GM18870 (cell line): ENCODE data around the gene ZNF789.
A peak's percentile ranks its signal among the peaks of the same experiment; 100 is the strongest.
"Not testable (repeated sequence)": the region's sequence is repeated elsewhere in the genome, so short reads cannot be mapped to it uniquely, and the experiment has no call there.

Experiments
- ATAC-seq: cut with Tn5 transposase; IDR thresholded peaks from one replicate; pipeline ENCODE4 v1.9.1; 2021; ENCODE audit warnings: moderate library complexity; ENCODE audit not compliant: unreplicated experiment

ZNF789 gene

DNA sequence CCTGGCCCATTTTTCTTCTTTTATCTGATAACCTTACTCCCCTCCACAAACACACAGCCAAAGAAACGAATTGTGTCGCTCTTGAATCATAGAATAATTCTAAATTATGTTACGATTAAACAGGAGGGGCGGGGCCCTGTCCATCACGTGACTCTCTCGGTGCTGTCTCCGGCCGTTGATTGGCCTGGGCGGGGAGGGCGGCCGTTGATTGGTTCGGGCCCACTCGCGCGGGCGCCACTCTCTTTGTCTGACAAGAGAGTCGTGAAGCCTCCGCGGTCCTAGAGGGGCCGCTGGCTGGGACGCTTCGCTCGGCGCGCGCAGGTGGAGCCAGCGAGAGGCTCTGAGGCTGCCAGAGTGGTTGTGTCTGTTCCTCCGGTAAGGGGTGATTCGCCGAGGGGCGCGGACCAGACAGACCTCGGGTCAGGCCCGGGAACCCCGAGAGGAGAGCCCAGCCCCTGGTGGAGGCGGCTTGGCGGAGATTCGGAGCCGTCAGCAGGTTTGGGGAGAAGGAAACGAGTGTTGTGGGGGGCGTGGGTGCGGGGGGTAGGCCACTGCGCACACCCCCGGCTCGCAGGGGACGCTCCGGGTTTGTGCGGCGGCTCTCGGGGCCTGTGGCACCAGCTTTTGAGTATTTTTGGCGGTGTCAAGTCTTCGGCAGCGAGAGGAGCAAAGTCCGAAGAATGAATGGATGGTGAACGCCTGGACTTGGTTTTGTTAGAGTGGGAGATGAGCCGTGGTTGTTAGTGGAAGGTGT lies at the start of gene ZNF789:
Gene ZNF789, plus strand, starts transcription at position 330 of the 754 bp plus-strand sequence. CDS start 3,567 bp downstream, outside the sequence.
- peak; percentile 56 for ATAC-seq

DNA sequence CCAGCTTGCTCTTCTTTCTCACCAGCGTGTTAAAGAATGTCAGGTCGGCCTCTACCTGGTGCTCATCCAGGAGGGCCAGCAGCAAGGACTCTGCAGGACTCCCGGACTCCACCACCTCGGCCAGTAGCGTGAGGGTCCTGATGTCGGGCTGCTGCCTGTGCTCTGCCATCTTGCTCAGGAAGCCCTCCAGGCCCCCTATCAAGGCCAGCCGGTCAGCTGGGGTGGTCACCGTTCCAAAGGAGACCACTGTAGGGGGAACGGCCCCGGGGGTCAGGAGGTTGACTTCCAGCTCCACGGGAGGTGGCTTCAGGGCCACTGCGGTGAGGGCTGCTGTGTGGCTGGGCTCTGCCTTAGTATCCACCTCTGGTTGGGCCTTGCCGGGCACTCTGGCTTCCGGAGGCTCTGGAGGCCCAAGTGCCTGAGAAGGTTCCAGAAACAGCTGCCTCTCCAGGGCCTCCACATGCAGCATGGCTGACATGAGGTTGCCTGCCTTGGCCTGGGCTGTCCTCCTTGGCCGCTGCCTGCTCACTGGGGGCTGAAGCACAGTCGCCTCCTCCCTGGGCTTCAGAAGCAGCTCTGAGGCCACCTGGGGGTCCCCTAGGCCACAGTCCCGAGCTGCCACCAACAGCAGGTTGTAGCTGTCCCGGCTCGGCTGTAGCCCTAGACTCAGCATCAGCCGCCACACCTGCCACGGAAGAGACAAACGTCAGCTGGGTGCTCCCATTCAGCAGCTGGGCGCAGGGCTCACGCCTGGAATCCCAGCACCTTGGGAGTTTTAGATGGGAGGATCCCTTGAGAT lies 47.6 kb upstream of the ZNF789 start:
- no peak for ATAC-seq

DNA sequence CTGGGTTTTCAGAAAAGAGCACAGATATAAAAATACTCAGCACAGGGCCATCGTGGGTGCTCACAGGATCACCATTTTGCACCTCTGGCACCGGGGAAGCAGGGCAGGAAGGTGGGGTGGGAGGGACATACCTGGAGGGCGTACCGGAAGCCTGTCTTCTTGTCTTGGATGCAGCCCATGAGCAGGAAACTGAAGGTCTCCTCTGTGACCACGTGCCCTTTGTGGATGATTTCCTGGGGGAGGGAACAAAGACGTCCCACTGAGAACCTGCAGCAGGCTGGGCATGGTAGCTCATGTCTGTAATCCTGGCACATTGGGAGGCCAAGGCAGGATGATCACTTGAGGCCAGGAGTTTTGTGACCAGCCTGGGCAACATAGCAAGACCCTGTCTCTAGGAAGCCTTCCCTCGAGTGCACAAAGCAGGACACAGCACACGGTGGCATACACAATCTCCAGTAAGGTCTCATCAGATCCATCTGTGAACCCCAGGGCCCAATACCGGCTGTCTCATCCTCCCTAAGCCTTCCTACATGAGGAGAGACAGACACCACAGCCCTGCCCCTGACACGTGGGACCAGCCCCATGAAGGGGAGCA lies 43.6 kb upstream of the ZNF789 start:
- ATAC-seq, result no peak

DNA sequence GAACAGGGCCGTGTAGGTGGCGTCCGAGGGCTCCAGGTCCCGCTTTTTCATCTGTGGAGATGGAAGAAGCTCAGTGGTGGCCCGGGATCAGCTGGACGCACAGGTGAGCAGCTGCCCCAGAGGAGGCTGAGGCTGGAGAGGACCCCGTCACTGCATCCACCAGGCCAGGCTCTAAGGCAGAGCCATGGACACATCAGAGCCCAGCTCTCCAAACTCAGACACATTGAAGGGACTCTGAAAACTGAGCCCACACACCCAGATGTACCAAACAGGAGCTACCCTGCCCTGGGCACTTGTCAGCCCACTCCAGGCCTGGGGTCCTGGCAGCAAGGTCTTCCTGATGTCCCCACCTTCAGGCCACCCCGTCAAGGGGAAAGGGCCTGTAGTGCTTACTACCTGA lies 42.9 kb upstream of the ZNF789 start:
- no peak for ATAC-seq

DNA sequence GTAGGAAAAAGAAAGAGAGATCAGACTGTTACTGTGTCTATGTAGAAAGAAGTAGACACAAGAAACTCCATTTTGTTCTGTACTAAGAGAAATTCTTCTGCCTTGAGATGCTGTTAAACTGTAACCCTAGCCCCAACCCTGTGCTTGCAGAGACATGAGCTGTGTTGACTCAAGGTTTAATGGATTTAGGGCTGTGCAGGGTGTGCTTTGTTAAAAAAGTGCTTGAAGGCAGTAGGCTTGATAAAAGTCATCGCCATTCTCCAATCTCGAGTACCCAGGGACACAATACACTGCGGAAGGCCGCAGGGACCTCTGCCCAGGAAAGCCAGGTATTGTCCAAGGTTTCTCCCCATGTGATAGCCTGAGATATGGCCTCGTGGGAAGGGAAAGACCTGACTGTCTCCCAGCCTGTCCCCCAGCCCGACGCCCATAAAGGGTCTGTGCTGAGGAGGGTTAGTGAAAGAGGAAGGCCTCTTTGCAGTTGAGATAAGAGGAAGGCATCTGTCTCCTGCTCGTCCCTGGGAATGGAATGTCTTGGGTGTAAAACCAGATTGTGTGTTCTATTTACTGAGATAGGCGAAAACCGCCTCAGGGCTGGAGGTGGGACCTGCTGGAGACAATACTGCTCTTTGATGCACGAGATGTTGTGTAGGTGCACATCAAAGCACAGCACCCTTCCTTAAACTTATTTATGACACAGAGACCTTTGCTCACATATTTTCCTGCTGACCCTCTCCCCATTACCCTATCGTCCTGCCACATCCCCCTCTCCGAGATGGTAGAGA lies 40.7 kb upstream of the ZNF789 start:
- ATAC-seq, result not testable (repeated sequence)

DNA sequence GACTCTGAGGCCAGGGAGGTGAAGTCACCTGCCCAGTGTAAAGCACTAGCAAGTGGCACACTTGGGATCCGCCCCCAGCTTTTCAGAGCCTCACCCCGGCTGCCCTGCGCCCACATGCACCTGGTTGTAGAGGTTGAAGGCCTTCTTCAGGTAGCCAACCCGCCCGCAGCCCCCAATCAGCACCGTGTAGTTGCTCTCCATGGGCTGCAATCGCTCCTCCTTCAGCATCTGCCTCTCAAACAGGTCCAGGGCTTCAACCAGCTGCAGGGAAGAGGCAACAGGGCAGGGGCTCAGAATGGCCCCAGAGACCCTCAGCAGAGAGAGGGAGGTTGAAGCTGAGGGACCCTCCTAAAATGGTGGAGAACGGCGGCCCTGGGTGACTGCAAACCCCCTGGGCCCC lies 39.5 kb upstream of the ZNF789 start:
- ATAC-seq, result no peak

DNA sequence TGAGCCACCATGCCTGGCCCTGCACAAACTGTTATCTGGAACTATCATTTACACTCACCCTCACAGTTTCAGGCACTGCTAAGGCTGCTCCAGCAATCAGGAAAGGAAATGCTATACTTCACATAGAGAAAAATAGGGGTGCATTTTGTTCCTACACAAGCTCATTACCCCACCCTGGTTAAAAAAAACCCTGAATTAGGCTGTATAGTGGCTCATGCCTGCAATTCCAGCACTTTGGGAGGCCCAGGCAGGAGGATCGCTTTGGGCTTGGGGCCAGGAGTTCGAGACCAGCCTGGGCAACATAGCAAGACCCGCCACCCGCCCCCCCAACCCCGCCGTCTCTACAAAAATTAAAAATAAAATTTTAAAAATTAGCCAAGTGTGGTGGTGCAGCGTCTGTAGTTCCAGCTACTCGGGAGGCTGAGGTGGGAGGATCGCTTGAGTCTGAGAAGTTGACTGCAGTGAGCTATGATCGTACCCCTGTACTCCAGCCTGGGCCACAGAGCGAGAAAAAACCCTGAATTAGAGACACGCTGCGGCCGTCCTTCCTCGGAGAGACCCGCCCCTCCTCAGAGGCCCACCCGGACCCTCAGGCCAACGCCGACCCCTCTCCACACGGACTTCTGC lies 34.6 kb upstream of the ZNF789 start:
- ATAC-seq, result no peak

DNA sequence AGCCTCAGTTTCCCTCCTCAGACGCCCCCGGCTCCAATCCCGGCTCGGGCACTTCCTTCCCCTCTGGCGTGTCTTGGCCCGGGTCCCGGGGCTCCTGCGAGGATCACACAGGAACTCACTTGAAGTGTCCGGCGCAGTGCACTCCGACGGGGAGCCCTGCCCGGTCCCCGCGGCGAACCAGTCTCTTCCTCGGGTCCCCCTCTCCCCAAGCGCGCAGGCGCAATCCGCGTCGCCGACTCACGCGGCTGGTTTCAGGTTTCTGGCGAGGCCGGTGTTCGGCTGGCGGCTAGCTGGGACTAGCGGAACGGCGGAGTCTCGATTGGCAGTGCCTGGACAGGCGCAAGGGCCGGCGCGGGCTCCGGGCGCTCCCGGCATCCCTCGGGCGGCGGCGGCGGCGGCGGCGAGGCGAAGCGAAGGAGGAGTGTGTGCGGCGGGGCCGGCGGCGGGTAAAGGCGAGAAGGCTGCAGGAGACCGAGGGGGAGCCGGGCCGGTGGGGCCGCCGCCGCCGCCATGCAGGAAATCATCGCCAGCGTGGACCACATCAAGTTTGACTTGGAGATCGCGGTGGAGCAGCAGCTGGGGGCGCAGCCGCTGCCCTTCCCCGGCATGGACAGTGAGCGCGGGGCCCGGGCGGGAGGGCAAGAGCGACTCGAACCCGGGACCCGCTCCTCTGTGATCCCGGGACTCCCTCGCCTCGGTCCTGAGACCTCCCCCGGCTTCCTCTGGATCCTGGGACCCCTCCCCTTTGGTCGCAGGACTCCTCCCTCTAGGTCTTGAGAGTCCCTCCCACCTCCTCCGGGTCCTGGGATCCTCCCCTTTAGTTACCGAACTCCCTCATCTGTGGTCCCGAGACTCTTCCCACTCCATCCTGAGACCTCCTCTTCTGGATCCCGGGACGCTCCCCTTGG lies 33.9 kb upstream of the ZNF789 start, which contains the start of the genes CPSF4 and PTCD1:
Gene CPSF4, plus strand, starts transcription at position 371 of the 908 bp plus-strand sequence. Its CDS starts 140 bp downstream, at position 511.
Gene PTCD1, minus strand, starts transcription at position 226 of the 908 bp plus-strand sequence. CDS start 3,556 bp downstream, outside the sequence.
- ATAC-seq, result peak; percentile 81

DNA sequence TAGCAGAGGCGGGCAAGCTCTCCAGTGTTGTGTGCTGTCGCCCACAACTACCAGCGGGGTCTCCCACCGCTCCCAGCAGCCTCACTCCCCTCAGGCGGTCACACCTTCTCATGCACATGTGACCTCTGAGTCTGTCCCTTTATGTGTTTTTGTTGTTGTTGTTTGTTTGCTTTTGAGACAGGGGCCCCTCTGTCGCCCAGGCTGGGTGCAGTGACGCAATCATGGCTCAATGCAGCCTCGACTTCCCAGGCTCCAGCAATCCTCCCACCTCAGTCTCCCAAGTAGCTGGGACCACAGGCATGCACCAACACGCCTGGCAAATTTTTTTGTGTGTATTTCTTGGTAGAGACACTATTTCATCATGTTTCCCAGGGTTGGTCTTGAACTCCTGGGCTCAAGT lies 32.5 kb upstream of the ZNF789 start:
- ATAC-seq, result no peak

DNA sequence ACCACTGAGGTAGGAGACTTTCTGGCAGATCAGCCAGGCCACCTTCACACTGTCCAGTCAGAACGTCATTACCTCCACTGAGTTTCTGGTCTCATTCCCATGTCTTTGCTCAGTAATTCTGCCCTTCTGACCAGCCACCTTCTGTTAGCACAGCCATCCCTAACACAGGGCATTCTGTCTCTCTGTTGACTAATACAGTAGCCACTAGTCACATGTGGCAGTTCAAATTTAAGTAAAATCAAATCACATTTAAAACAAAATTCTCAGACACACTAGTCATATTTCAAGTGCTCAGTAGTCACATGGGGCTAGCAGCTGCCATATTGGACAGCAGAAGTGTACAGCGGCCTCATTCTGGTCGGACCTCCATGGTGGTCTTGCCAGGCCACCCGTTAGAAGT lies 26.6 kb upstream of the ZNF789 start:
- no peak for ATAC-seq

DNA sequence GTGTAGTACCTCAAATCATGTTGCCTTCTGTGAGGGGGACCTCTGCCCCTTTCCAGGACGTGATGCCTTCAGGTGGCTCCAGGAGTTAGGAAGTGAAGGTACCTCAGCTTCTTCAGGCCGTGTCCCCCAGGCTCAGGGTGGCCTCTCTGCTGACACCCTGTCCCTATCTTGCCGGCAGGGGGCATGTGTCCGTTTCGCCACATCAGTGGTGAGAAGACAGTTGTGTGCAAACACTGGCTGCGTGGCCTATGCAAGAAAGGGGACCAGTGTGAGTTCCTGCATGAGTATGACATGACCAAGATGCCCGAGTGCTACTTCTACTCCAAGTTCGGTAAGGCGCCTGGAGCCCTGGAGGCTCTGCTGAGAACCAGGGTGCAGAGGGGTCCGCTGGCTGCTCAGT lies 24.7 kb upstream of the ZNF789 start:
- ATAC-seq, result no peak

DNA sequence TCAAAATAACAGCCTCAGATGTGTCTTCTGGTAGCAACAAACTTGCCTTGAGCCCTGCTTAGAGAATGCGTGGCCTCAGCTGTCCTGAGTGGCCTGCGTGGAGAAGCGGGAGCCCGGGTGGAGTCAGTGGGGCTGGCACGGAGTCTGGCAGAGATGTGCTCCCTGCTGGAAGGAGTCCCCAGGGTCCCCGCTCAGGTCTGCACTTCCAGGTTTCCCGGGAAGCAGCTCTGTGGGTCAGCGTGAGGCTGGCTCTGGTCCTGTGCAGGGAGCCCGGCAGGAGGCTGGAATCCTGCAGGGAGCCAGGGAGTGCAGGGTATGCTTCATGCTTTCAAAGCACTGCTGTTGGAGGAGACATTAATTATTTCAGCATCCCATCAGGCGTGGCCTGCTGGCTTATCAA lies 23.8 kb upstream of the ZNF789 start:
- ATAC-seq, result no peak

DNA sequence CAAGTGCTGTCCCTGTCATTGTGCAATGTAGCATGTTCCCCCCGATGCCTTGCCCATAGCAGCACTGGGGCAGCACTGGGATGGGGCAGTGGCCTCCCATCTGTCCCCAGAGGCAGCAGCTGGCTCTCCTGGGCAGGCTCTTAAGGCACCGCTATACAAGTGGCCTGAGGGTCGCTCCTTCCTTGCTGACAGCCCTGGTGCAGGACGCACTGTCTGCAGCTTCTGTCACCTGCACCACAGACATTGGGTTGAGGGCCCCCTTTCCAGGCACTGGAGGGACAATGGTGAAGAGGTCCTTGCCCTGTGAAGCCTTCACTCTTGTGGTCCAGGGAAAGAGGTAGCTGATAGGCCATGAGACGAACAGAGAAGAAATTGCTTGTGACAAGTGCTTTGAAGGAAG lies 23.4 kb upstream of the ZNF789 start:
- ATAC-seq, result no peak

DNA sequence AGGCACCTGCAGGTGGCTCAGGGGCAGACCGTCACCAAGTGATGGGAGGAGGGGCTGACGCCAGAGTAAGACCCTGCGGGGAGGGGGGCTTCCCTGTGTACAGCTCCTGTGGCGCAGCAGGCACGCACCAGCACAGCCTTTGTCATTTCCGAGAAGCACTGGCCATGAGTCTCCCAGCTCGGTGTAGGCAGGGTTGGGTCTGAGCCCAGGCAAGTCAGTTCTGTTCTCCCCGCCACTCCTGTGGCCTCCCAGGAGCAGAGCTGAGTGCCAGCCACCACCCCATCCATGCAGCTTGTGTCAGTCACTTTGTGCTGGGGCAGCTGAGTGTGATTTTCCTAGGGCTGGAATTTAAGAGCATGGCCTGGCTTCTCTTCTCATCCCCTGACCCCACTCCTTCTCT lies 20.8 kb upstream of the ZNF789 start:
- ATAC-seq, result no peak

DNA sequence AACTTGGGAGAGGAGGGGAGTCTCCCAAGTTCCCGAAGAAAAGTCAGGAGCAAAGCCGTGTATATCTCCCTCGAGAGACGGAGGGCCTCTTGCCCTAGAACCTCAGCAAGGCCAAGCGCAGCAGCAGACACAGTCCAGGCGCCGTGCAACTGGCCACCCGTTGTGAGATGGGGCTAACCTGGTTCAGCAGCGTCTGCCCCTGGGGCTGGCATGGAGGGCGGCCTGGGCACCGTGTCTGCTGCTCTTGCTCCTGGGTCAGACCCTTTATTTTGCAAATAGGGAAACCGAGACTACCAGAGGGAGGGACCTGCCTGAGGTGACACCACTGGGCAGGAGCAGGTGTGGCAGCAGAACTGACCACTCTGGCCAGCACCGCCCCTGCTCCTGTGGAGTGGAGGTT lies 20.1 kb upstream of the ZNF789 start:
- no peak for ATAC-seq

DNA sequence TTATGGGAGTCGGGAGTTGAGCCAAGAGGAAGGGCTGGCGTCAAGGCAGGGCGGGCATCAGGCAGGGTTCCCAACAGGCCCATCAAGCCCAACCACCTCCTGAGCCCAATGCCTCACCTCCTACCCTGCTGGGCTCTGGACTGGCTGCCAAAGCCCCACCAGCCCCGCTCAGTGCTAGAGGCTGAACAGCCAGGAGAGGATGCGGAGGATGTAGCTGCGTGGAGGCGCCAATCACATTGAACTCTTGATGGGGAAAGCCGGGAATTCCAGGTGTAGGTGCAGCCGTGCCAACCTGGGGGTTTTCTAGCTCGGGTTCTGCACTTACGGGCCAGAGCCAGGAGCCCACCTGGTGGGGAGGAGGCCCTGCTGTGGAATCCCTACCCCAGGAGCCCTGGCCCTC lies 19.6 kb upstream of the ZNF789 start:
- no peak for ATAC-seq

DNA sequence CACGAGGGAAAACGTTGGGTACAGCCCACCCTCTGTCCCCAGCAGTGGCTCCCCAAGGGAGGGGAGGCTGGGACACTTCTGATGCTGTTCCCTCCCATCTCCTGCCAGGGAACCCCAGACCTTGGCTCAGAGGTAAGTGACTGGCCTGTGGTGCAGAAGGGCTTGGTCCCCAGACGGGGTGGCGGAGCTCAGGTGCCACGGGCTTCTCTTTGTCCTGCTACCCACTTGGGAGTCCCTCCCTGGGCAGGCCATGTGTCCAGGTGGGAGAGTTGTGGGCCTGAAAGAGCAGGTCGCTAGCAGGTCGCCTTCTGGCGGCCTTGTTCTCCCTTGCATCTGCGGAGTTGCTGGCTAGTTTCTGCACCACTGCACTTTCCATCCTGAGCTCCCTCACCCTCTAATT lies 16.8 kb upstream of the ZNF789 start:
- no peak for ATAC-seq

DNA sequence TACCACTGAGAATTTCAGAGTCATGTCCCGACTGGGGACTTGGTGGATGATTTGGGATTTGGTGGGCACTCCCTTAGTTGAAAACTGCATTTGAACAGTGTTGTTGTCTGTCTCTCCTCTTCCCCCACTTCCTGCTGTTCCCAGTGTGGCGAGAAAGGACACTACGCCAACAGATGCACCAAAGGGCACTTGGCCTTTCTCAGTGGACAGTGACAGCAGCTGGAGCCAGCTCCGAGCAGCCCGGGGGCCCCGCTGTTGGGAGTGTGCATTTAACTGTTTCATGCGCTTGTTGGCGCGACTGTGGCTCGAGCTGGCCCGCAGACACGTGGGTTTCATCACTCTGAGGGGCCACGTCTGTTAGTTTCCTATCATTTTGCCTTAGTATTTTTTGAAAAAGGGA lies 16.4 kb upstream of the ZNF789 start:
- ATAC-seq, result no peak

DNA sequence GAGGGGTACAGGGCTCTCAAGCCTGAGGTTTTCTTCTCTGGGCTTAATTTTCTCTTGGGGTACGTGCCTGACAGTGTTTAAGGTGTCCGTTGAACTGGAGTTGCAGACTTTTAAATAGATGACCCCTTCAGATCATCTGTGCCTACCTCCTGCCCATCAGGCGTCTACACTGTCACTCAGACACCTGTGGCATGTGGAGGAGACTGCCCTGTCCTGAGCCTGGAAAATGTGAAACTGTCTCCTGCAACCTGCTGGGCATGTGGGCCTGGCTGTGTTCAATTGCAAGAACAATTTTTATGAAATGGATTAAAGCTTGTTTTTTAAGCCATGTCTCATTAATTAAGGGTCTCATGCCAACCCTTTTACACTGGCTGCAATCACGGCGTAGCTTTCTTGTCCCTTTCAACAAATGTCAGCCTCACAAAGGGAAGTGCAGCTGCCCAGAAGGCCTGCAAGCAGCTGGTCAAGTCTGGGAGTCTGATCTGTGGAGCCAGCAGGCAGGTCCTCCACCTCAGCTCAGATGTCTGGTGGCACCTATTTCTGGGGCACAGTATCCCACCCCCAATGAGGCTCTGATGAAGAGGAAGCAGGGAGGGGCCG lies 15.5 kb upstream of the ZNF789 start:
- ATAC-seq, result no peak
